Measurements from ENCODE around the gene DPCD. TPM values are rescaled to one million over a fixed set of nuclear protein-coding genes. Genes with fewer than 3 reads are reported as not detected.
A peak's percentile ranks its signal among the peaks of the same experiment; 100 is the strongest.

The DPCD gene
- total and polyA plus RNA-seq, 2 experiments from 2014 or later: 22.5 to 38.1 TPM

DNA sequence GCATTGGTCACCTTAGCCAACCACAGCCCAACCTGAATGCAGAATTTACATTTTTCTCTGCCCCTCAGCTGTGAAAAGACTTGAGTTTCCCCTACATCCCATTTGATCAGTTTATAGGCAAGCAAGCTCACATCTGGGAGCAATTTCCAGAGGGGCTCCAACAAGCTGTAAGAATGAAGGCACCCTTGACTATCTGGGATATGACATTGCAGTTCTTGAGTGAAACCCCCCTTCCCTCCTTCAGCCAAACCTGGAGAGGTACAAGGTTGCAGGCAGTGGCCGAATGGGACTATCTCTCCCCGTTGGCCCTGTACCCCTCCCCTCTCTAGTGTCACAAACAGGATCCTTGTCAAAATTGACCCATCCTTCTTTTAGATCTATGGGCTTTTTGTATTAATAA is 30.6 kb upstream of the DPCD start (continued):
- TF ChIP-seq, protein P1, sequence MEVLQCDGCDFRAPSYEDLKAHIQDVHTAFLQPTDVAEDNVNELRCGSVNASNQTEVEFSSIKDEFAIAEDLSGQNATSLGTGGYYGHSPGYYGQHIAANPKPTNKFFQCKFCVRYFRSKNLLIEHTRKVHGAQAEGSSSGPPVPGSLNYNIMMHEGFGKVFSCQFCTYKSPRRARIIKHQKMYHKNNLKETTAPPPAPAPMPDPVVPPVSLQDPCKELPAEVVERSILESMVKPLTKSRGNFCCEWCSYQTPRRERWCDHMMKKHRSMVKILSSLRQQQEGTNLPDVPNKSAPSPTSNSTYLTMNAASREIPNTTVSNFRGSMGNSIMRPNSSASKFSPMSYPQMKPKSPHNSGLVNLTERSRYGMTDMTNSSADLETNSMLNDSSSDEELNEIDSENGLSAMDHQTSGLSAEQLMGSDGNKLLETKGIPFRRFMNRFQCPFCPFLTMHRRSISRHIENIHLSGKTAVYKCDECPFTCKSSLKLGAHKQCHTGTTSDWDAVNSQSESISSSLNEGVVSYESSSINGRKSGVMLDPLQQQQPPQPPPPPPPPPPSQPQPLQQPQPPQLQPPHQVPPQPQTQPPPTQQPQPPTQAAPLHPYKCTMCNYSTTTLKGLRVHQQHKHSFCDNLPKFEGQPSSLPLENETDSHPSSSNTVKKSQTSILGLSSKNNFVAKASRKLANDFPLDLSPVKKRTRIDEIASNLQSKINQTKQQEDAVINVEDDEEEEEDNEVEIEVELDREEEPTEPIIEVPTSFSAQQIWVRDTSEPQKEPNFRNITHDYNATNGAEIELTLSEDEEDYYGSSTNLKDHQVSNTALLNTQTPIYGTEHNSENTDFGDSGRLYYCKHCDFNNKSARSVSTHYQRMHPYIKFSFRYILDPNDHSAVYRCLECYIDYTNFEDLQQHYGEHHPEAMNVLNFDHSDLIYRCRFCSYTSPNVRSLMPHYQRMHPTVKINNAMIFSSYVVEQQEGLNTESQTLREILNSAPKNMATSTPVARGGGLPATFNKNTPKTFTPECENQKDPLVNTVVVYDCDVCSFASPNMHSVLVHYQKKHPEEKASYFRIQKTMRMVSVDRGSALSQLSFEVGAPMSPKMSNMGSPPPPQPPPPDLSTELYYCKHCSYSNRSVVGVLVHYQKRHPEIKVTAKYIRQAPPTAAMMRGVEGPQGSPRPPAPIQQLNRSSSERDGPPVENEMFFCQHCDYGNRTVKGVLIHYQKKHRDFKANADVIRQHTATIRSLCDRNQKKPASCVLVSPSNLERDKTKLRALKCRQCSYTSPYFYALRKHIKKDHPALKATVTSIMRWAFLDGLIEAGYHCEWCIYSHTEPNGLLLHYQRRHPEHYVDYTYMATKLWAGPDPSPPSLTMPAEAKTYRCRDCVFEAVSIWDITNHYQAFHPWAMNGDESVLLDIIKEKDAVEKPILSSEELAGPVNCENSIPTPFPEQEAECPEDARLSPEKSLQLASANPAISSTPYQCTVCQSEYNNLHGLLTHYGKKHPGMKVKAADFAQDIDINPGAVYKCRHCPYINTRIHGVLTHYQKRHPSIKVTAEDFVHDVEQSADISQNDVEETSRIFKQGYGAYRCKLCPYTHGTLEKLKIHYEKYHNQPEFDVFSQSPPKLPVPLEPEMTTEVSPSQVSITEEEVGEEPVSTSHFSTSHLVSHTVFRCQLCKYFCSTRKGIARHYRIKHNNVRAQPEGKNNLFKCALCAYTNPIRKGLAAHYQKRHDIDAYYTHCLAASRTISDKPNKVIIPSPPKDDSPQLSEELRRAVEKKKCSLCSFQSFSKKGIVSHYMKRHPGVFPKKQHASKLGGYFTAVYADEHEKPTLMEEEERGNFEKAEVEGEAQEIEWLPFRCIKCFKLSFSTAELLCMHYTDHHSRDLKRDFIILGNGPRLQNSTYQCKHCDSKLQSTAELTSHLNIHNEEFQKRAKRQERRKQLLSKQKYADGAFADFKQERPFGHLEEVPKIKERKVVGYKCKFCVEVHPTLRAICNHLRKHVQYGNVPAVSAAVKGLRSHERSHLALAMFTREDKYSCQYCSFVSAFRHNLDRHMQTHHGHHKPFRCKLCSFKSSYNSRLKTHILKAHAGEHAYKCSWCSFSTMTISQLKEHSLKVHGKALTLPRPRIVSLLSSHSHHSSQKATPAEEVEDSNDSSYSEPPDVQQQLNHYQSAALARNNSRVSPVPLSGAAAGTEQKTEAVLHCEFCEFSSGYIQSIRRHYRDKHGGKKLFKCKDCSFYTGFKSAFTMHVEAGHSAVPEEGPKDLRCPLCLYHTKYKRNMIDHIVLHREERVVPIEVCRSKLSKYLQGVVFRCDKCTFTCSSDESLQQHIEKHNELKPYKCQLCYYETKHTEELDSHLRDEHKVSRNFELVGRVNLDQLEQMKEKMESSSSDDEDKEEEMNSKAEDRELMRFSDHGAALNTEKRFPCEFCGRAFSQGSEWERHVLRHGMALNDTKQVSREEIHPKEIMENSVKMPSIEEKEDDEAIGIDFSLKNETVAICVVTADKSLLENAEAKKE (CRISPR knock-in tag; IDR thresholded peaks at IDR 0.05): no peak
- no peak for TF ChIP-seq ZNF114 (CRISPR knock-in tag; IDR thresholded peaks at IDR 0.05)
- TF ChIP-seq, protein P2, sequence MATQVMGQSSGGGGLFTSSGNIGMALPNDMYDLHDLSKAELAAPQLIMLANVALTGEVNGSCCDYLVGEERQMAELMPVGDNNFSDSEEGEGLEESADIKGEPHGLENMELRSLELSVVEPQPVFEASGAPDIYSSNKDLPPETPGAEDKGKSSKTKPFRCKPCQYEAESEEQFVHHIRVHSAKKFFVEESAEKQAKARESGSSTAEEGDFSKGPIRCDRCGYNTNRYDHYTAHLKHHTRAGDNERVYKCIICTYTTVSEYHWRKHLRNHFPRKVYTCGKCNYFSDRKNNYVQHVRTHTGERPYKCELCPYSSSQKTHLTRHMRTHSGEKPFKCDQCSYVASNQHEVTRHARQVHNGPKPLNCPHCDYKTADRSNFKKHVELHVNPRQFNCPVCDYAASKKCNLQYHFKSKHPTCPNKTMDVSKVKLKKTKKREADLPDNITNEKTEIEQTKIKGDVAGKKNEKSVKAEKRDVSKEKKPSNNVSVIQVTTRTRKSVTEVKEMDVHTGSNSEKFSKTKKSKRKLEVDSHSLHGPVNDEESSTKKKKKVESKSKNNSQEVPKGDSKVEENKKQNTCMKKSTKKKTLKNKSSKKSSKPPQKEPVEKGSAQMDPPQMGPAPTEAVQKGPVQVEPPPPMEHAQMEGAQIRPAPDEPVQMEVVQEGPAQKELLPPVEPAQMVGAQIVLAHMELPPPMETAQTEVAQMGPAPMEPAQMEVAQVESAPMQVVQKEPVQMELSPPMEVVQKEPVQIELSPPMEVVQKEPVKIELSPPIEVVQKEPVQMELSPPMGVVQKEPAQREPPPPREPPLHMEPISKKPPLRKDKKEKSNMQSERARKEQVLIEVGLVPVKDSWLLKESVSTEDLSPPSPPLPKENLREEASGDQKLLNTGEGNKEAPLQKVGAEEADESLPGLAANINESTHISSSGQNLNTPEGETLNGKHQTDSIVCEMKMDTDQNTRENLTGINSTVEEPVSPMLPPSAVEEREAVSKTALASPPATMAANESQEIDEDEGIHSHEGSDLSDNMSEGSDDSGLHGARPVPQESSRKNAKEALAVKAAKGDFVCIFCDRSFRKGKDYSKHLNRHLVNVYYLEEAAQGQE (IDR thresholded peaks at IDR 0.05; ENCODE audit: unreplicated experiment): no peak

DNA sequence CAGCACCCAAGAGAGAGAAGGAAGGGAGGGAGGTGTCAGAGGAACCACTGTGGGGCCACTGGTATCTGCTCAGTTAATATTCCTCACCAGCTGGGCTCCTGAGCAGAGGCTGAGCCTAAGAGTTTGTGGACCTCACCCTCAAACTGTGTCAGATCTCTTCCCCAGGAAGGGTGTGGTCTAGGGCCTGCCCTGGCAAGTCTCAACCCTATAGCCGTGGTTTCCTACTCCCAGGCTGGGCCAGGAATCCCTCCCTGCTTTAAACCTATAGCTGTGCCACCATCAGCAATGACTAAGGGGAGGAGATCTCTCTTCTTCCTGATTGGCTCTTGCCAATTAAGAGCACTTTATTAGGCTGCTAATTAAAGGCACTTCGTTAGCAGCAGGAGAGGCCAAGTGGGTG is 29.9 kb upstream of the DPCD start:
- H3K4me1 Mint-ChIP-seq: peaks cover 2% of the 10 kb centered on the region; the same call in 2 of the 3 replicates
- no peak for DNase-seq (ENCODE audit: low spot score)
- no peak overlapping the region for H3K4me3 Mint-ChIP-seq
- Histone ChIP-seq H2AFZ (no peak overlapping the region), H3K27me3 (ENCODE audit: insufficient read depth) (no peaks in the 10 kb centered on the region), H3K4me1 (ENCODE audit: insufficient read depth) (no peaks in the 10 kb centered on the region), H3F3A (replicated peaks; ENCODE audit: low read depth) (no peaks in the 10 kb centered on the region), H3K4me3 (no peak overlapping the region), H3K79me2 (replicated peaks; ENCODE audit: insufficient read depth) (no peaks in the 10 kb centered on the region), H3K4me2 (no peak overlapping the region), H3K27ac (ENCODE audit: low read depth) (no peak overlapping the region), H4K20me1 (replicated peaks; ENCODE audit: insufficient read depth) (no peaks in the 10 kb centered on the region), H3K36me3 (ENCODE audit: insufficient read depth) (no peaks in the 10 kb centered on the region), H3K9me2 (ENCODE audit: insufficient read depth) (no peaks in the 10 kb centered on the region)
- peaks cover 5% of the 10 kb centered on the region for H3K27me3 Mint-ChIP-seq (ENCODE audit: insufficient read depth, low read depth, poor library complexity)
- no peaks in the 10 kb centered on the region for H3K36me3 Mint-ChIP-seq (ENCODE audit: low read depth)
- ATAC-seq: peak; percentile 22
- 0 out of 2 replicates have a peak overlapping the region, but pooled peaks have one; percentile 67 for H3K27ac Mint-ChIP-seq
- H3K9me3 Mint-ChIP-seq: no peaks in the 10 kb centered on the region; the same call in 2 of the 3 replicates
- TF ChIP-seq ZNF331 (CRISPR knock-in tag; IDR thresholded peaks at IDR 0.05; ENCODE audit: low read depth): no peak
- no peak for TF ChIP-seq POLR2AphosphoS5 (IDR thresholded peaks at IDR 0.05; ENCODE audit: low read depth)
- TF ChIP-seq ETS1 (IDR thresholded peaks at IDR 0.05): no peak
- TF ChIP-seq EZH2 (IDR thresholded peaks at IDR 0.05; ENCODE audit: low read depth, unreplicated experiment): no peak
- TF ChIP-seq CREB1 (CRISPR knock-in tag; IDR thresholded peaks at IDR 0.05; ENCODE audit: low read depth): no peak
- TF ChIP-seq STAT1 (IDR thresholded peaks at IDR 0.05; ENCODE audit: unreplicated experiment): no peak
- no peak for TF ChIP-seq ZNF114 (CRISPR knock-in tag; IDR thresholded peaks at IDR 0.05)
- TF ChIP-seq, protein P2 (IDR thresholded peaks at IDR 0.05; ENCODE audit: unreplicated experiment): no peak

Measured in GM23338 (cell line).